Liver (tissue), 9 donors: ENCODE results near the gene CCBE1. TPM values are rescaled to one million over a fixed set of nuclear protein-coding genes. Genes with fewer than 3 reads are reported as not detected.

ENCODE experiments used
- DNase-seq: peaks from one replicate; pipeline ENCODE4 v3.0.0-alpha.2; 2017; ENCODE audit warnings: low spot score
- H3K27ac ChIP-seq, 2 donors: one replicate each; pipeline ENCODE4 v1.7.0; 2013; ENCODE audit warnings: inconsistent platforms in 2 of 2, low read length in 2 of 2, control low read depth in 1 of 2, low read depth in 1 of 2, mild to moderate bottlenecking in 1 of 2
- H3K27me3 ChIP-seq, 4 donors: one replicate each; pipeline versions ENCODE4 v1.6.1 to v1.7.0; 2013; ENCODE audit warnings: low read length in 3 of 4, inconsistent platforms in 1 of 4, mild to moderate bottlenecking in 1 of 4, moderate library complexity in 1 of 4; ENCODE audit not compliant: control insufficient read depth in 4 of 4, insufficient read depth in 4 of 4
- H3K36me3 ChIP-seq, 4 donors: one replicate each; pipeline versions ENCODE4 v1.6.1 to v1.7.0; 2013; ENCODE audit warnings: low read length in 3 of 4, mild to moderate bottlenecking in 3 of 4, low read depth in 1 of 4, moderate library complexity in 1 of 4; ENCODE audit not compliant: control insufficient read depth in 4 of 4, insufficient read depth in 3 of 4
- H3K4me1 ChIP-seq, 4 donors: one replicate each; pipeline versions ENCODE4 v1.6.1 to v1.7.0; 2013; ENCODE audit warnings: low read length in 3 of 4, mild to moderate bottlenecking in 3 of 4, moderate library complexity in 1 of 4; ENCODE audit not compliant: control insufficient read depth in 4 of 4, insufficient read depth in 4 of 4
- H3K4me3 ChIP-seq, 3 donors: one replicate each; pipeline versions ENCODE4 v1.6.1 to v1.7.0; 2013; ENCODE audit warnings: low read length in 3 of 3, control low read depth in 1 of 3, low read depth in 1 of 3, mild to moderate bottlenecking in 1 of 3
- H3K9ac ChIP-seq, 2 donors: one replicate each; pipeline ENCODE4 v1.7.0; 2013; ENCODE audit warnings: low read length in 2 of 2, mild to moderate bottlenecking in 2 of 2, moderate library complexity in 2 of 2, control low read depth in 1 of 2, low read depth in 1 of 2
- H3K9me3 ChIP-seq, 4 donors: one replicate each; pipeline versions ENCODE4 v1.6.1 to v1.7.0; 2013; ENCODE audit warnings: low read length in 3 of 4; ENCODE audit not compliant: control insufficient read depth in 4 of 4
- EGR1 ChIP-seq, 2 donors: IDR thresholded peaks; 2 replicates each; pipeline ENCODE4 v1.6.1; 2016 to 2018; ENCODE audit warnings: antibody characterized with exemption in 2 of 2, low read depth in 2 of 2
- FOXA1 ChIP-seq: IDR thresholded peaks from 2 replicates; pipeline ENCODE4 v1.6.1; 2016; ENCODE audit warnings: antibody characterized with exemption
- FOXA2 ChIP-seq: IDR thresholded peaks from 2 replicates; pipeline ENCODE4 v1.6.1; 2016; ENCODE audit warnings: antibody characterized with exemption
- GABPA ChIP-seq, 2 donors: IDR thresholded peaks in 1 of 2; conservative IDR thresholded peaks in 1 of 2; 2 replicates each; pipeline ENCODE4 v1.6.1; 2016; ENCODE audit warnings: antibody characterized with exemption in 2 of 2, mild to moderate bottlenecking in 1 of 2, moderate library complexity in 1 of 2
- HNF4A ChIP-seq, 2 donors: conservative IDR thresholded peaks; 2 replicates each; pipeline ENCODE4 v1.6.1; 2016; ENCODE audit warnings: antibody characterized with exemption in 2 of 2, mild to moderate bottlenecking in 2 of 2
- HNF4G ChIP-seq: IDR thresholded peaks from 2 replicates; pipeline ENCODE4 v1.6.1; 2016; ENCODE audit warnings: antibody characterized with exemption
- JUND ChIP-seq, 2 donors: IDR thresholded peaks; 2 replicates each; pipeline ENCODE4 v1.6.1; 2016; ENCODE audit warnings: antibody characterized with exemption in 2 of 2
- NR2F2 ChIP-seq: IDR thresholded peaks from 2 replicates; pipeline ENCODE4 v1.6.1; 2016; ENCODE audit warnings: antibody characterized with exemption
- RAD21 ChIP-seq, 2 donors: IDR thresholded peaks; 2 replicates each; pipeline ENCODE4 v1.6.1; 2016; ENCODE audit warnings: antibody characterized with exemption in 2 of 2, mild to moderate bottlenecking in 2 of 2
- RXRA ChIP-seq, 2 donors: IDR thresholded peaks; 2 replicates each; pipeline ENCODE4 v1.6.1; 2017 to 2018; ENCODE audit warnings: antibody characterized with exemption in 2 of 2, mild to moderate bottlenecking in 1 of 2
- SP1 ChIP-seq: IDR thresholded peaks from 2 replicates; pipeline ENCODE4 v1.6.1; 2018; ENCODE audit warnings: antibody characterized with exemption, mild to moderate bottlenecking
- TAF1 ChIP-seq: conservative IDR thresholded peaks from 2 replicates; pipeline ENCODE4 v1.6.1; 2016; ENCODE audit warnings: antibody characterized with exemption, mild to moderate bottlenecking
- YY1 ChIP-seq: IDR thresholded peaks from 2 replicates; pipeline ENCODE4 v1.6.1; 2016; ENCODE audit warnings: antibody characterized with exemption, mild to moderate bottlenecking
- WGBS: extraction: QIAGEN DNeasy Blood & Tissue Kit; methylation state at CpG from one replicate; pipeline ENCODE4 v1.1.7; 2013; 5-methylcytosine and 5-hydroxymethylcytosine counted together
- polyA plus RNA-seq, 2 donors: library from polyadenylated mRNA; stranded (reverse) in 1 of 2; unstranded in 1 of 2; fragments of 200-250 nt in 1 of 2; fragments of >200 nt in 1 of 2; fragmentation: Nextera tagmentation in 1 of 2; extraction: Ambion mirVana in 1 of 2; gene quantifications; one replicate each; pipeline versions ENCODE4 v1.2.1 to v1.2.3, GENCODE V29; 2013 to 2015
- total RNA-seq, 2 donors: library from RNA; depleted of rRNA; stranded (reverse); fragments of >200 nt; gene quantifications; one replicate each; pipeline ENCODE4 v1.2.3, GENCODE V29; 2014
- TF ChIP-seq, protein P1 (sequence below): IDR thresholded peaks from 2 replicates; pipeline ENCODE4 v1.6.1; 2016; ENCODE audit warnings: antibody characterized with exemption, mild to moderate bottlenecking
- TF ChIP-seq, protein P2 (sequence below): IDR thresholded peaks from 2 replicates; pipeline ENCODE4 v1.6.1; 2016; ENCODE audit warnings: antibody characterized with exemption
- TF ChIP-seq, protein P3 (sequence below): IDR thresholded peaks from 2 replicates; pipeline ENCODE4 v1.6.1; 2016; ENCODE audit warnings: antibody characterized with exemption
- TF ChIP-seq, protein P4 (sequence below): fragments of 150-350 bp; IDR thresholded peaks from 2 replicates; pipeline ENCODE4 v1.5.1; 2017; ENCODE audit warnings: improper control_type of control experiment, low read depth, low read length; ENCODE audit not compliant: missing input control
- TF ChIP-seq, protein P5 (sequence below): IDR thresholded peaks from 2 replicates; pipeline ENCODE4 v1.6.1; 2016; ENCODE audit warnings: antibody characterized with exemption
- donor health status: healthy.
- donor health status: healthy.
- donor health status: healthy.
- donor health status: healthy.
- donor health status: healthy.

CCBE1 gene
- total and polyA plus RNA-seq, 4 donors, result 1.8 to 2.6 (median 2.2) TPM

DNA sequence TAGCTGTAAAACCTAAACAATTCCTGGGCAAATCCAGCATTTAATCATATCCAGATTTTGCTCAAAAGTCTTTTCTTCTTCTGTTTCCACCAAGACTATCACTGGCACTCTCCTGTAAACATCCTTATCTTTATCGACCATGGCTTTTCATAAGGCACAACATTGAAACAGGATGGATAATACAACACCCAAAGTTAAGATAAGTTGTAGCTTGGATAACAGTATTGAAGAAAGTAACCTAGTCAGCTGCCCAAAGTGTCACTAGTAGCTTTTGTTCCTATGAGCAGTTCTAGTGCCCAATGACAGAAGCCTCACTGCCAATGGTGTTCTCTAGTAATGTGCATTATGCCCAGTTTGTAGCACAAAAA lies 22.3 kb downstream of the CCBE1 start (continued):
- TF ChIP-seq, protein P1, sequence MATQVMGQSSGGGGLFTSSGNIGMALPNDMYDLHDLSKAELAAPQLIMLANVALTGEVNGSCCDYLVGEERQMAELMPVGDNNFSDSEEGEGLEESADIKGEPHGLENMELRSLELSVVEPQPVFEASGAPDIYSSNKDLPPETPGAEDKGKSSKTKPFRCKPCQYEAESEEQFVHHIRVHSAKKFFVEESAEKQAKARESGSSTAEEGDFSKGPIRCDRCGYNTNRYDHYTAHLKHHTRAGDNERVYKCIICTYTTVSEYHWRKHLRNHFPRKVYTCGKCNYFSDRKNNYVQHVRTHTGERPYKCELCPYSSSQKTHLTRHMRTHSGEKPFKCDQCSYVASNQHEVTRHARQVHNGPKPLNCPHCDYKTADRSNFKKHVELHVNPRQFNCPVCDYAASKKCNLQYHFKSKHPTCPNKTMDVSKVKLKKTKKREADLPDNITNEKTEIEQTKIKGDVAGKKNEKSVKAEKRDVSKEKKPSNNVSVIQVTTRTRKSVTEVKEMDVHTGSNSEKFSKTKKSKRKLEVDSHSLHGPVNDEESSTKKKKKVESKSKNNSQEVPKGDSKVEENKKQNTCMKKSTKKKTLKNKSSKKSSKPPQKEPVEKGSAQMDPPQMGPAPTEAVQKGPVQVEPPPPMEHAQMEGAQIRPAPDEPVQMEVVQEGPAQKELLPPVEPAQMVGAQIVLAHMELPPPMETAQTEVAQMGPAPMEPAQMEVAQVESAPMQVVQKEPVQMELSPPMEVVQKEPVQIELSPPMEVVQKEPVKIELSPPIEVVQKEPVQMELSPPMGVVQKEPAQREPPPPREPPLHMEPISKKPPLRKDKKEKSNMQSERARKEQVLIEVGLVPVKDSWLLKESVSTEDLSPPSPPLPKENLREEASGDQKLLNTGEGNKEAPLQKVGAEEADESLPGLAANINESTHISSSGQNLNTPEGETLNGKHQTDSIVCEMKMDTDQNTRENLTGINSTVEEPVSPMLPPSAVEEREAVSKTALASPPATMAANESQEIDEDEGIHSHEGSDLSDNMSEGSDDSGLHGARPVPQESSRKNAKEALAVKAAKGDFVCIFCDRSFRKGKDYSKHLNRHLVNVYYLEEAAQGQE, result no peak
- TF ChIP-seq EGR1 (IDR thresholded peaks at IDR 0.05; ENCODE audit: low read depth in 2 of 2) (no peak), TAF1 (no peak), HNF4G (no peak)
- TF ChIP-seq, protein P2, sequence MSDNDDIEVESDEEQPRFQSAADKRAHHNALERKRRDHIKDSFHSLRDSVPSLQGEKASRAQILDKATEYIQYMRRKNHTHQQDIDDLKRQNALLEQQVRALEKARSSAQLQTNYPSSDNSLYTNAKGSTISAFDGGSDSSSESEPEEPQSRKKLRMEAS, result no peak

DNA sequence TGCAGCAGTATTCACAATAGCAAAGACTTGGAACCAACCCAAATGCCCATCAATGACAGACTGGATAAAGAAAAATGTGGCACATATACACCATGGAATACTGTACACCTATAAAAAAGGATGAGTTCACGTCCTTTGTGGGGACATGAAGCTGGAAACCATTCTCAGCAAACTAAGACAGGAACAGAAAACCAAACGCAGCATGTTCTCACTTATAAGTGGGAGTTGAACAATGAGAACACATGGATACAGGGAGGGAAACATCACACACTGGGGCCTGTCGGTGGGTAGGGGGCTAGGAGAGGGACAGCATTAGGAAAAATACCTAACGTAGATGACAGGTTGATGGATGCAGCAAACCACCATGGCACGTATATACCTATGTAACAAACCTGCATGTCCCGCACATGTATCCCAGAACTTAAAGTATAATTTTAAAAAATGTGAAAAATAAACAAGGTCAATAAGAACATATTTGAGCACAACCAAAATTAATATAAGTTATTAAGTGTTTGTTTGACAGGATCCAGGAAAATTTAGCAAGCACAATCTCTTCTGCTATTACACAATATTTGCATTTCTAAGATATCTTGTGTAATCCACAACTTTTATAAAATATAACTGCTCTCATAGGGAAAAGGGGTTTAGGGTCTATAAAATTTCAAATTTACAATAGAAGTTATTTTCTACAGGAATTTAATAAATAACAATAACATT lies 22.9 kb downstream of the CCBE1 start:
- DNase-seq, result no peak
- Histone ChIP-seq H3K4me3 (no peak overlapping the region), H3K27me3 (no peaks in the 10 kb centered on the region), H3K9me3 (no peaks in the 10 kb centered on the region), H3K4me1 (no peaks in the 10 kb centered on the region), H3K9ac (no peak overlapping the region), H3K27ac (no peak overlapping the region), H3K36me3 (no peaks in the 10 kb centered on the region)
- TF ChIP-seq FOXA1 (no peak), SP1 (no peak), FOXA2 (no peak), YY1 (no peak), TAF1 (no peak), JUND (IDR thresholded peaks at IDR 0.05) (no peak), RAD21 (IDR thresholded peaks at IDR 0.05) (no peak), RXRA (IDR thresholded peaks at IDR 0.05) (no peak), HNF4A (conservative IDR thresholded peaks at IDR 0.05) (no peak), GABPA (IDR thresholded peaks at IDR 0.05 in 1 of 2, conservative IDR thresholded peaks at IDR 0.05 in 1 of 2) (no peak), EGR1 (IDR thresholded peaks at IDR 0.05; ENCODE audit: low read depth in 2 of 2) (no peak), HNF4G (no peak), NR2F2 (no peak)
- TF ChIP-seq, protein P2, result no peak
- TF ChIP-seq, protein P3, sequence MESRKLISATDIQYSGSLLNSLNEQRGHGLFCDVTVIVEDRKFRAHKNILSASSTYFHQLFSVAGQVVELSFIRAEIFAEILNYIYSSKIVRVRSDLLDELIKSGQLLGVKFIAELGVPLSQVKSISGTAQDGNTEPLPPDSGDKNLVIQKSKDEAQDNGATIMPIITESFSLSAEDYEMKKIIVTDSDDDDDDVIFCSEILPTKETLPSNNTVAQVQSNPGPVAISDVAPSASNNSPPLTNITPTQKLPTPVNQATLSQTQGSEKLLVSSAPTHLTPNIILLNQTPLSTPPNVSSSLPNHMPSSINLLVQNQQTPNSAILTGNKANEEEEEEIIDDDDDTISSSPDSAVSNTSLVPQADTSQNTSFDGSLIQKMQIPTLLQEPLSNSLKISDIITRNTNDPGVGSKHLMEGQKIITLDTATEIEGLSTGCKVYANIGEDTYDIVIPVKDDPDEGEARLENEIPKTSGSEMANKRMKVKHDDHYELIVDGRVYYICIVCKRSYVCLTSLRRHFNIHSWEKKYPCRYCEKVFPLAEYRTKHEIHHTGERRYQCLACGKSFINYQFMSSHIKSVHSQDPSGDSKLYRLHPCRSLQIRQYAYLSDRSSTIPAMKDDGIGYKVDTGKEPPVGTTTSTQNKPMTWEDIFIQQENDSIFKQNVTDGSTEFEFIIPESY, result no peak
- TF ChIP-seq, protein P1, result no peak
- TF ChIP-seq, protein P4, sequence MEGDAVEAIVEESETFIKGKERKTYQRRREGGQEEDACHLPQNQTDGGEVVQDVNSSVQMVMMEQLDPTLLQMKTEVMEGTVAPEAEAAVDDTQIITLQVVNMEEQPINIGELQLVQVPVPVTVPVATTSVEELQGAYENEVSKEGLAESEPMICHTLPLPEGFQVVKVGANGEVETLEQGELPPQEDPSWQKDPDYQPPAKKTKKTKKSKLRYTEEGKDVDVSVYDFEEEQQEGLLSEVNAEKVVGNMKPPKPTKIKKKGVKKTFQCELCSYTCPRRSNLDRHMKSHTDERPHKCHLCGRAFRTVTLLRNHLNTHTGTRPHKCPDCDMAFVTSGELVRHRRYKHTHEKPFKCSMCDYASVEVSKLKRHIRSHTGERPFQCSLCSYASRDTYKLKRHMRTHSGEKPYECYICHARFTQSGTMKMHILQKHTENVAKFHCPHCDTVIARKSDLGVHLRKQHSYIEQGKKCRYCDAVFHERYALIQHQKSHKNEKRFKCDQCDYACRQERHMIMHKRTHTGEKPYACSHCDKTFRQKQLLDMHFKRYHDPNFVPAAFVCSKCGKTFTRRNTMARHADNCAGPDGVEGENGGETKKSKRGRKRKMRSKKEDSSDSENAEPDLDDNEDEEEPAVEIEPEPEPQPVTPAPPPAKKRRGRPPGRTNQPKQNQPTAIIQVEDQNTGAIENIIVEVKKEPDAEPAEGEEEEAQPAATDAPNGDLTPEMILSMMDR, result no peak
- TF ChIP-seq, protein P5, sequence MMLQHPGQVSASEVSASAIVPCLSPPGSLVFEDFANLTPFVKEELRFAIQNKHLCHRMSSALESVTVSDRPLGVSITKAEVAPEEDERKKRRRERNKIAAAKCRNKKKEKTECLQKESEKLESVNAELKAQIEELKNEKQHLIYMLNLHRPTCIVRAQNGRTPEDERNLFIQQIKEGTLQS, result no peak
- WGBS, result 83% methylated on average over 6 of the region's 6 CpGs
